Epithelial cell of esophagus (primary cell): ENCODE data around the gene DNAAF6.

Source experiments
- DNase-seq: peaks from one replicate; pipeline ENCODE4 v3.0.0; 2010; ENCODE audit warnings: low read depth
- H3K4me3 ChIP-seq: 2 replicates; pipeline ENCODE4 v1.5.1; 2011; ENCODE audit warnings: mild to moderate bottlenecking, low read length, control low read depth
- TF ChIP-seq, protein P1 (sequence below): IDR thresholded peaks from 2 replicates; pipeline ENCODE4 v1.5.1; 2011; ENCODE audit warnings: low read depth, mild to moderate bottlenecking, low read length, control low read depth, inconsistent platforms; ENCODE audit not compliant: insufficient read depth; ENCODE audit errors: missing control alignments

Gene DNAAF6

GRCh38 chrX:107226757-107227156 lies 20.3 kb downstream of the DNAAF6 start:
- no peak overlapping the region for H3K4me3 ChIP-seq
- TF ChIP-seq, protein P1, sequence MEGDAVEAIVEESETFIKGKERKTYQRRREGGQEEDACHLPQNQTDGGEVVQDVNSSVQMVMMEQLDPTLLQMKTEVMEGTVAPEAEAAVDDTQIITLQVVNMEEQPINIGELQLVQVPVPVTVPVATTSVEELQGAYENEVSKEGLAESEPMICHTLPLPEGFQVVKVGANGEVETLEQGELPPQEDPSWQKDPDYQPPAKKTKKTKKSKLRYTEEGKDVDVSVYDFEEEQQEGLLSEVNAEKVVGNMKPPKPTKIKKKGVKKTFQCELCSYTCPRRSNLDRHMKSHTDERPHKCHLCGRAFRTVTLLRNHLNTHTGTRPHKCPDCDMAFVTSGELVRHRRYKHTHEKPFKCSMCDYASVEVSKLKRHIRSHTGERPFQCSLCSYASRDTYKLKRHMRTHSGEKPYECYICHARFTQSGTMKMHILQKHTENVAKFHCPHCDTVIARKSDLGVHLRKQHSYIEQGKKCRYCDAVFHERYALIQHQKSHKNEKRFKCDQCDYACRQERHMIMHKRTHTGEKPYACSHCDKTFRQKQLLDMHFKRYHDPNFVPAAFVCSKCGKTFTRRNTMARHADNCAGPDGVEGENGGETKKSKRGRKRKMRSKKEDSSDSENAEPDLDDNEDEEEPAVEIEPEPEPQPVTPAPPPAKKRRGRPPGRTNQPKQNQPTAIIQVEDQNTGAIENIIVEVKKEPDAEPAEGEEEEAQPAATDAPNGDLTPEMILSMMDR: no peak
- no peak for DNase-seq

- TF ChIP-seq, protein P1: no peak
- no peak for DNase-seq
- no peak overlapping the region for H3K4me3 ChIP-seq
Observed at GRCh38 chrX:107227780-107228485, 21.5 kb downstream of the DNAAF6 start.

- no peak for DNase-seq
- TF ChIP-seq, protein P1: no peak
- no peak overlapping the region for H3K4me3 ChIP-seq
Observed at GRCh38 chrX:107228486-107228819, 22.0 kb downstream of the DNAAF6 start.

- peak overlapping the region; percentile 18 for H3K4me3 ChIP-seq
- peak; percentile 31 for DNase-seq
- TF ChIP-seq, protein P1: peak; percentile 38
Observed at GRCh38 chrX:107272431-107272921, 66.1 kb downstream of the DNAAF6 start.

- no peak overlapping the region for H3K4me3 ChIP-seq
- TF ChIP-seq, protein P1: no peak
- no peak for DNase-seq
Observed at GRCh38 chrX:107273795-107274194, 67.4 kb downstream of the DNAAF6 start.

DNA sequence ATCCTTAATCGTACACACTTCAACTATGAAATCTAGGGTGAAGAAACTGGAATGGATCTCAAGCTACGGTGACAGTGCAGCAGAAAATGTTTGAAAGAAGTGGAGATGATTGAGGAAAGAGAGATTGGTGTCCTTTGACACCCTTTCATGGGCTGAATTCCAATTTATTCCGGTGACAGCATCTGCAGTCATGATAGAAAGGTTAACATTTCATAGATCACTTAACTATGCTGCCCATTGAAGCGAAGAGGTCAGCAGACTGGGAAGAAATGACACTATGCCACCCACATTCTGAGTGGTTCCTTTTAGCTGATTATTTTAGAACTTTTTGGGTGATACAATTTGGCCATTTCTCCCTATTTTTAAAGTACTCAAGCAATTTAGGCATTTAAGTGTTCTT lies 82.3 kb downstream of the DNAAF6 start:
- H3K4me3 ChIP-seq: no peak overlapping the region
- no peak for DNase-seq
- TF ChIP-seq, protein P1: no peak

GRCh38 chrX:107290019-107290418 lies 83.6 kb downstream of the DNAAF6 start:
- TF ChIP-seq, protein P1: no peak
- DNase-seq: peak; percentile 1
- no peak overlapping the region for H3K4me3 ChIP-seq
